ENCODE measurements around the gene BACE2.

DNA sequence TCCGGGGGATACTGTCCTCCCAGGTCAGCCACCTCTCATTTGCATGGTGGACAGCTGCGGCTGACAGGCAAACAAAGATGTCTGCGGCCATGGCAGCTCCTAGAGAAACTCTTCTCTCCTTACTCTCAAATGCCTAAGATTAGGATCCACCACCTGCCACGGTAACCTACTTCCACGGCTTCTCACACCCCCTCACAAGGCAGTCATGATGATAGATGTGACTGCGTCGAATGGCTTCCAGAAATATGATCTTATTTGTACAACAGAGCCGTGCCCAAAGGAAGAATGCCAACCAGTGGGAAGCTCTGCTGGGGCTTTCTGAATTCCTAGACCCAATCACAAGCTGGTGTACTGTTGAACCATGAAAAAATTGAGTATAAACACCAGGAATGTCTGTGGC lies 73.4 kb downstream of the BACE2 start:
- no peak for TF ChIP-seq EZH2 (IDR thresholded peaks at IDR 0.05; ENCODE audit: borderline replicate concordance)
- TF ChIP-seq CTCF (IDR thresholded peaks at IDR 0.05; ENCODE audit: poor library complexity): no peak
